ENCODE data around the gene CA10.
A peak's percentile ranks its signal among the peaks of the same experiment; 100 is the strongest.

The CA10 gene

DNA sequence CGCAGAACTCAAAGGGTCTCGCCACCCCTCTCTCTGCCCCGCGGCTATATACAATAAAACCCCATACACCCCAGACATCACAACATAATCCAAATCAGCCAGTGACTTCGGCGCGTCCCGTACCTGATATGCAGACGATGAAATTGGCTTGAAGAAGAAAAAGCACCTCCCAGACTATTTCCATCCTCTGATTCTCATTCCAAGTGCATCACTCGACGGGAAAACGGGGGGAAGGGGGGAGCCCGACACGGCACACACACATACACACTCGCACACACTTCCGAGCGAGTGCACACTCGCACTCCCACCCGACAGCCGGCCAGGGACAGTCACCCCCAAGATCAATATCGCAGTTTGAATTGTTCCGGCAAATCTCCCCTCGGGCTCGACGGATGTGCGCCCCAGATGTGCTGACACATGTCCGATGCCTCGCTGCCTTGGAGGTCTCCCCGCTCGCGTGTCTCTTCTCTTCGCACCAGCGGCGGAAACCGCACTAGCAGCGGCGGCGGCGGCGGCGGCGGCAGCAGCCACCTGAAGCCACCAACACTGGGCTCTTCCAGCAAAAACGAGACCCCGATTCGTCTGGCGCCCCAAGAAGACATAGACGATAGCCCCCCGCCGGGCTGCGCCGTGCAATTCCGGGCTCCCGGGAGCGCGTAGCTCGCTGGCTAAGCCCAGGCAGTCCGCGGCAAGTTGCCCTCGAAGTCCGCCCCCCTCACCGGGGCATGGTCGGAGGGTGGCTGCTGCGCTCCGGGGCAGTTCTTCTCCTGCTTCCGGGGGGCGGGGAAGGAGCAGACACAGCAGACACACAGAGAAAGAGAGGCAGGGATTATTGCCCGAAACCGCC, 688 bp downstream of the CA10 start:
- H3K36me3 ChIP-seq (ENCODE audit: control insufficient read depth in 1 of 2, insufficient read depth in 2 of 2, low read length in 2 of 2), result no peaks in the 10 kb centered on the region
- H3K4me3 ChIP-seq (ENCODE audit: low read depth in 1 of 2, low read length in 2 of 2), result peak overlapping the region in 1 of 2 donors; percentile 41
- peaks cover 24% of the 10 kb centered on the region for H3K27me3 ChIP-seq (ENCODE audit: low read depth, low read length)
- peaks cover 0 to 5% of the 10 kb centered on the region in 2 donors for H3K9me3 ChIP-seq (ENCODE audit: control insufficient read depth in 1 of 2, low read length in 2 of 2)
- H3K4me1 ChIP-seq (ENCODE audit: control insufficient read depth in 1 of 2, insufficient read depth in 2 of 2, low read length in 2 of 2), result peaks cover 0 to 18% of the 10 kb centered on the region in 2 donors
- H3K27ac ChIP-seq (ENCODE audit: low read length), result no peak overlapping the region

DNA sequence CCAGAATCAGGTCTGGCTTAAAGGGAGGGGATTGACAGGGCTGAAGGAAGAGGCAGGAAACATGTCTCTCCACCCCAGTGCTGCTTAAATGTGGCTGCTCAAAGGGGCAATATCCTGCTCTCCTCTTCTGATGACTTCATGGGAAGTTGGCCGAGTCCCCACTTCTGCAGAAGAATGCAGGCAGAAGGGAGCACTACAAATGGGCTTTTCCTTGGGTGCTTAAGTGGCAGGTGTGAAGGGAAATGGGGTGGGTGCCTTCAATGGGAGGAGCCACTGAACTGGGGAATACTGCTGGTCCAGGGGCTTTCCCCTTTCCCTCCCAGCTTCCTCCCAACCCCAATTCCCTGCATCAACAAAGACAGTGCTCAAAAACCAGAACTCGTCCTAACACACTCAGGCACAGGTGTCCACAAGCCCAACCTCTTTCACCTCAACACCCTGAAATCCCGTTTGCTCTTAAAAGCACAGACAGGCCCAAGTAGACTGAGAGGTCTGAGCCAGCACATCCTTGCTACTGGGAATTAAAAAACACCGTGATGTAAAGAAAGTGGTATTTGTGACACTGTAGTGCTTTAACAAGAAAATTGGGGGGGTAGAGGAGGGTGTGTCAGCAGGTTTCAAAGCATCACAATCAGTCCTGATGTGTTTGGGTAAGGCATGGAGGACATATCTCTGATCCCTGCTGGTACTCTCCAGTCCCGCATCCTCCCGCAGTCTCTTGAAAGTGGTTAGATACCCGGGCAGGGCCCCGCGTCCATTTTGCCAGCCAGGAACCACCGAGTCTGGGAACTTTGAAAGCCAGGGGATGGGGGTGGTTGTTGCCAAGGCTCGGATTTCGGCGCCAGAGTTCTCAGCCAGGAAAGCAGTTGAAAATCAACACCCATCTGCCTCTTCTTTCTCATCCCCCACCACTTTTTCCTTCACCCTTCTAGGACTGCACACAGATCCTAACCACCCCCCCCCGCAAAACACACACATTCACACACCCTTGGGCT, 1.6 kb downstream of the CA10 start:
- Histone ChIP-seq H3K27ac (ENCODE audit: low read length) (no peak overlapping the region), H3K4me3 (ENCODE audit: low read depth in 1 of 2, low read length in 2 of 2) (no peak overlapping the region), H3K9me3 (ENCODE audit: control insufficient read depth in 1 of 2, low read length in 2 of 2) (no peaks in the 10 kb centered on the region), H3K4me1 (ENCODE audit: control insufficient read depth in 1 of 2, insufficient read depth in 2 of 2, low read length in 2 of 2) (peaks cover 0 to 18% of the 10 kb centered on the region in 2 donors), H3K36me3 (ENCODE audit: control insufficient read depth in 1 of 2, insufficient read depth in 2 of 2, low read length in 2 of 2) (no peaks in the 10 kb centered on the region), H3K27me3 (ENCODE audit: low read depth, low read length) (peaks cover 24% of the 10 kb centered on the region)

DNA sequence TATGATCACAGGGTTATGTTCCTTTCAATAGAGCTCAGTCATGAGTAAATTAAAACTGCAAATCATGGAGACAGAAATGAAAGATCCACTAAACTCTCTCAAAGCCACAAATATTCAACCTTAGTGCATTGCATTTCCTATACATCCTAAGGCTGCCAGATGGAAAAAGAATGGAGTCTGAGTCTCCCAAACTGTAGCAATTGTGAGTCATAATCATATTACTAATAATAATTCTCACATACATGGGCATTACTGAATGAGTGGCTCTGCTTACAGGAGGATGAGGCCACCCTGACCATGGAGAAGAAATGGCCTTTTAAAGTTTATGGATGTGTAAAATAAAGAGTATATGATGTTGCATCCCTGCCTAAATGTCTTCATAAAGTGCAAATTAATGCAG, 3.2 kb downstream of the CA10 start:
- Histone ChIP-seq H3K27me3 (ENCODE audit: low read depth, low read length) (peaks cover 24% of the 10 kb centered on the region), H3K36me3 (ENCODE audit: control insufficient read depth in 1 of 2, insufficient read depth in 2 of 2, low read length in 2 of 2) (no peaks in the 10 kb centered on the region), H3K4me3 (ENCODE audit: low read depth in 1 of 2, low read length in 2 of 2) (no peak overlapping the region), H3K9me3 (ENCODE audit: control insufficient read depth in 1 of 2, low read length in 2 of 2) (no peaks in the 10 kb centered on the region), H3K27ac (ENCODE audit: low read length) (no peak overlapping the region), H3K4me1 (ENCODE audit: control insufficient read depth in 1 of 2, insufficient read depth in 2 of 2, low read length in 2 of 2) (peaks cover 0 to 18% of the 10 kb centered on the region in 2 donors)

DNA sequence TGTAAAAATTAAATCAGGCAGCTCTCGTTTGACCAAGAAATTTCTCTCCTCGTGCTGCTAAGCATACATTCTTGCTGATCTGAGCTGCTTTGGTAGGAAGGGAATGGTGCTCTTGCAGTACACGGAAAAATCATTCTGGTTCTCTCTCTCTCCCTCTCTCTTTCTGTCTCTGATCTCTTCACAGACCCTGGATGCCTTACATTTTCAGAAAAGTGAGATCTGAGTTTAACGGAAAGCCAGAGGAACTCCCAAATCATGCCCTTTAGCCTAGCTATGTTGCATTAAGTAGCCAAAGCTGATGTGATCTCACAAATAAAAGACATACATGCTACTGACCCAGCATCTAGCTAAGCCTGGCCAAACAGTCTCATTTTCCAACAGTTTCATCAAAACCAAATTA, 4.0 kb downstream of the CA10 start:
- H3K27ac ChIP-seq (ENCODE audit: low read length), result no peak overlapping the region
- H3K36me3 ChIP-seq (ENCODE audit: control insufficient read depth in 1 of 2, insufficient read depth in 2 of 2, low read length in 2 of 2), result no peaks in the 10 kb centered on the region
- H3K4me1 ChIP-seq (ENCODE audit: control insufficient read depth in 1 of 2, insufficient read depth in 2 of 2, low read length in 2 of 2), result peaks cover 0 to 17% of the 10 kb centered on the region in 2 donors
- H3K9me3 ChIP-seq (ENCODE audit: control insufficient read depth in 1 of 2, low read length in 2 of 2), result no peaks in the 10 kb centered on the region
- peaks cover 20% of the 10 kb centered on the region for H3K27me3 ChIP-seq (ENCODE audit: low read depth, low read length)
- no peak overlapping the region for H3K4me3 ChIP-seq (ENCODE audit: low read depth in 1 of 2, low read length in 2 of 2)

DNA sequence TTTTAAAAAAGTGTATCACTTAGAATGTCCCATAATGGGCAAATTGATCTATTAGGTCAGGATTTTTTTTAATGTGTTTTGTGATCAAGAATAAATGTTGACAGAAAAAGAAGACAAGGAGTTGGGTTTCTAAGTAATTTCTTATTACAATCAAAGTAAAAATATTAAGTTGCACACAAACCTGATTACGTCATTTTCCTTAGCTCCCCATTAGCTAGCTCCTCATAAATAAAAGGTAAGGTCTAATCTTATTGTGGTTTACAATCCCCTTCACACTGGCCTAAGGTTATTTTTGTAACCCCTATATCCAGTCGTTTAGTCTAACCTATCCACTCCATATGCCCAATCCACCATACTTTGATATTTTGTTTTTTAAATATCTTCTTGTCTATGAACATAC, 7.6 kb downstream of the CA10 start:
- no peak overlapping the region for H3K4me3 ChIP-seq (ENCODE audit: low read depth in 1 of 2, low read length in 2 of 2)
- no peaks in the 10 kb centered on the region for H3K36me3 ChIP-seq (ENCODE audit: control insufficient read depth in 1 of 2, insufficient read depth in 2 of 2, low read length in 2 of 2)
- H3K27ac ChIP-seq (ENCODE audit: low read length), result no peak overlapping the region
- H3K9me3 ChIP-seq (ENCODE audit: control insufficient read depth in 1 of 2, low read length in 2 of 2), result no peaks in the 10 kb centered on the region
- no peaks in the 10 kb centered on the region for H3K27me3 ChIP-seq (ENCODE audit: low read depth, low read length)
- no peaks in the 10 kb centered on the region for H3K4me1 ChIP-seq (ENCODE audit: control insufficient read depth in 1 of 2, insufficient read depth in 2 of 2, low read length in 2 of 2)

DNA sequence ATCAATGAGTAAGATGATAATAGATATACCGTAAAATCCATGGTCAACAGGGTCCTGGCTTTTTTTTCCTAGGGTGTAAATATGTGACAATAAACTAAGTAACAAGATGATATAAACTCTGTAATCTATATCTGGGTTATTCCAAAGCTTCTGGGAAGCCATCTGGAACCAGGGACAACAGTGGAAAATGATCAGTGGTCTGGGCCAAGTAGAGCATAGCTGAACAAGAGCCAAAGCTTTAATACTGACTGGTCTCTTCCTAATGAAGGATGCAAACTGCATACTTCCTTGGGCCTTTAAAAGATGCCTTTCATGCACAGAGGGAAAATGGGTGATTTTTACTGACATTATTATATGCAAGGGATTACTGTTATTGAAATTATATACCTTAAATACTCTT, 8.9 kb downstream of the CA10 start:
- H3K4me3 ChIP-seq (ENCODE audit: low read depth in 1 of 2, low read length in 2 of 2), result no peak overlapping the region
- no peaks in the 10 kb centered on the region for H3K4me1 ChIP-seq (ENCODE audit: control insufficient read depth in 1 of 2, insufficient read depth in 2 of 2, low read length in 2 of 2)
- no peaks in the 10 kb centered on the region for H3K27me3 ChIP-seq (ENCODE audit: low read depth, low read length)
- no peaks in the 10 kb centered on the region for H3K9me3 ChIP-seq (ENCODE audit: control insufficient read depth in 1 of 2, low read length in 2 of 2)
- H3K36me3 ChIP-seq (ENCODE audit: control insufficient read depth in 1 of 2, insufficient read depth in 2 of 2, low read length in 2 of 2), result no peaks in the 10 kb centered on the region
- no peak overlapping the region for H3K27ac ChIP-seq (ENCODE audit: low read length)

DNA sequence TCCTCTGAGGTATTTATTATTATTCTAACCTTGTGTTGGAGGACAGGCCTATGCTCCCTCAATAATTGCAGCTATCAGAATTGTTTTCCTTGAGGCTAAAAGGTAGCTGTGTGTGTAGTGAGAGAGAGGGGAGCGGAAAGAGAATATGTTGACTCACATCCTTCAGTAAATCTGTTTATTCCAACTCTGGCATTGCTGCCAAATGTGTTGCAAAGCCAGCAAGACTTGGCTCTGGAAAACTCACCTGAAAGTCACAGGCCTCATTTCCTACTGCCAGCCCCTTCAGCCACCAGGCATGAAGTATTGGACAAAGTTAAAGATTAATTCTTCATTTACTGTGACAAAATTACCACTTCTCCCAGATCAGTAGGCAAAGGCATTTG, 9.6 kb downstream of the CA10 start:
- no peak overlapping the region for H3K4me3 ChIP-seq (ENCODE audit: low read depth in 1 of 2, low read length in 2 of 2)
- no peaks in the 10 kb centered on the region for H3K9me3 ChIP-seq (ENCODE audit: control insufficient read depth in 1 of 2, low read length in 2 of 2)
- H3K27ac ChIP-seq (ENCODE audit: low read length), result no peak overlapping the region
- no peaks in the 10 kb centered on the region for H3K4me1 ChIP-seq (ENCODE audit: control insufficient read depth in 1 of 2, insufficient read depth in 2 of 2, low read length in 2 of 2)
- H3K27me3 ChIP-seq (ENCODE audit: low read depth, low read length), result no peaks in the 10 kb centered on the region
- no peaks in the 10 kb centered on the region for H3K36me3 ChIP-seq (ENCODE audit: control insufficient read depth in 1 of 2, insufficient read depth in 2 of 2, low read length in 2 of 2)

DNA sequence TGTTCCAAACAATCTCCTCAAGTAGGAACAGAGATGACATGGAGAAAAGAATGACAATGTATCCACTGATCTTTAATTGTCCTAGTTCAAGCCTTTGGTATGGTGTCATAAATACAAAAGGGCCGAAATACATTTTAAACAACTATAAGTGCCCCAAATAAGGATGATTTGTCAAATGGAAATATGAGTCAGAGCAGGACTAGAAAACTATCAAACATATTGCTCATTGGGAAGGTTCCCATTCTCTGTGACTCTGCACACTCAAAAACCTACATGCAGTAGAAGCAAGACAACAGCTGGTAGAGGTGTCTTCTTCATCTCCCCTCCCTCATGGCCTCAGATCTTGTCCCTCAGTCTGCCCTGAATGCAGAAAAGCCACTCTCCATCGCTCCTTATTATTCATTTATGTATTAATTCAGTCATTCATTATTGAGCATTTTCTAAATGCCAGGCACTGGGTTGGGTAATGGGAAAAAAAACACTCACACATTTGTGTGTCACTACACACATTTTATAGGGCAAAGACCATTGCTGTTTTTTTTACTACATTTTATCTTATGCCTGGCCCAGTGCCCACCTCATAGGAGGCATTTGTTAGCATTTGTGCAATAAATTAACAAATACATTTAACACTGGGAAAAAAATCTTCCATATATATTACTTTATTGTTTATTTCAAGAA, 10.1 kb downstream of the CA10 start:
- H3K27me3 ChIP-seq (ENCODE audit: low read depth, low read length), result no peaks in the 10 kb centered on the region
- no peaks in the 10 kb centered on the region for H3K4me1 ChIP-seq (ENCODE audit: control insufficient read depth in 1 of 2, insufficient read depth in 2 of 2, low read length in 2 of 2)
- no peaks in the 10 kb centered on the region for H3K9me3 ChIP-seq (ENCODE audit: control insufficient read depth in 1 of 2, low read length in 2 of 2)
- no peak overlapping the region for H3K27ac ChIP-seq (ENCODE audit: low read length)
- no peak overlapping the region for H3K4me3 ChIP-seq (ENCODE audit: low read depth in 1 of 2, low read length in 2 of 2)
- H3K36me3 ChIP-seq (ENCODE audit: control insufficient read depth in 1 of 2, insufficient read depth in 2 of 2, low read length in 2 of 2), result no peaks in the 10 kb centered on the region

DNA sequence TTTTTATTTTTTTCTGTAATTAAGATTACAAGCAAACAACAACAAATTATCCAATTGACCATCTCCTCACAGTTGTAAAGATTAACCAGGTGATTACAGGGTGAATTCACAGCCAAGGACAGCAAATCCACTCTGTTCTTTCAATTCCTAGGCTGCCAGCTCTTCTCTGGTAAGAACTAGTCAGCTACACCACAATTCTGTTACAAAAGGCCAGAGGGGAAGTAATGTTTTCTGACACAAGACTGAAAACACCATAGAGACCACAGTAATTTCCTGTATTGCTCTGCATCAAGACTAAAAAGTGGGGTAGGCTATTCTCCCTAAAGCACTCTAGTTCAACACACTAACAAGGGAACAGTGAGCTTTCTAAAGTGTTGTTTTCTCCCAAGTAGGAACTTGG, 10.6 kb downstream of the CA10 start:
- Histone ChIP-seq H3K27ac (ENCODE audit: low read length) (no peak overlapping the region), H3K27me3 (ENCODE audit: low read depth, low read length) (no peaks in the 10 kb centered on the region)

DNA sequence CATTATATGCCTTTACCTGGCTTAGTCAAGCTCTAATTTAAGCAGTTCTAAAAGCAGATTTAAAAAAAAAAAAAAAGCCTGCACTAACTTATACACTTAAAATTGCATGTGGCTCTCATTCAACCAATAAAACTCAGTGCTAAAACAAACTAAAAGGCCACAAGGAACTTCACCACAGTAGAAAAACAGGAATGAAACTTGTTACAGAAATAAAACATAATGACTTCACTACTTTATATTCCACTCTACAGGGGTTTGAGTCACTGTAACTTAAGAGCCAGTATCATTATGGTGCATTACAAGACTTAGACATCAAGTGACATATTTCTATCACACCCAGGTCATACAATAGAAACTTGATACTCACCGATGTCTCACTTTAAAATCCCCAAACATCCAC, 11.1 kb downstream of the CA10 start:
- Histone ChIP-seq H3K4me3 (ENCODE audit: low read depth in 1 of 2, low read length in 2 of 2) (no peak overlapping the region), H3K27ac (ENCODE audit: low read length) (no peak overlapping the region), H3K27me3 (ENCODE audit: low read depth, low read length) (no peaks in the 10 kb centered on the region), H3K4me1 (ENCODE audit: control insufficient read depth in 1 of 2, insufficient read depth in 2 of 2, low read length in 2 of 2) (no peaks in the 10 kb centered on the region), H3K9me3 (ENCODE audit: control insufficient read depth in 1 of 2, low read length in 2 of 2) (no peaks in the 10 kb centered on the region), H3K36me3 (ENCODE audit: control insufficient read depth in 1 of 2, insufficient read depth in 2 of 2, low read length in 2 of 2) (no peaks in the 10 kb centered on the region)

More for the DNA sequence above, 10.6 kb downstream of the CA10 start:
- no peaks in the 10 kb centered on the region for H3K36me3 ChIP-seq (ENCODE audit: control insufficient read depth in 1 of 2, insufficient read depth in 2 of 2, low read length in 2 of 2)
- H3K4me1 ChIP-seq (ENCODE audit: control insufficient read depth in 1 of 2, insufficient read depth in 2 of 2, low read length in 2 of 2), result no peaks in the 10 kb centered on the region
- no peaks in the 10 kb centered on the region for H3K9me3 ChIP-seq (ENCODE audit: control insufficient read depth in 1 of 2, low read length in 2 of 2)
- H3K4me3 ChIP-seq (ENCODE audit: low read depth in 1 of 2, low read length in 2 of 2), result no peak overlapping the region

DNA sequence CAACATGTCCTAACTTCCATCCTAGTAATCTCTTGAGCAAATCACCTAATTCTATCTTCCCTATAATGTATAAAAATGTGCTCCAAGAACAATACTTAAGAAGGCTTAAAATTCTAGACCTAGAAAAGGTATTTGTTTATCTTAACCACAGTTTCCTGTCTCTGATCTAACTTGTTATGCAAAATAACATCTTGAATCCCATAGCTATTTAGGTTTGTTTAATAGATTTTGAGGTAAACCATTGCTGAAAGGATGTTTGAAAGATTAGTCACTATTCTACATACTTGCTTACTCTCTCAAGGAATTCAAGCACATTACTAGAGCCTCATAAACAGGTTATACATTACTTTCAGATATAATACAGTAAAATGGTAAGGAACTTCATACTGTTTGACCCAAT, 13.0 kb downstream of the CA10 start:
- Histone ChIP-seq H3K4me3 (ENCODE audit: low read depth in 1 of 2, low read length in 2 of 2) (no peak overlapping the region), H3K27ac (ENCODE audit: low read length) (no peak overlapping the region), H3K4me1 (ENCODE audit: control insufficient read depth in 1 of 2, insufficient read depth in 2 of 2, low read length in 2 of 2) (no peaks in the 10 kb centered on the region), H3K36me3 (ENCODE audit: control insufficient read depth in 1 of 2, insufficient read depth in 2 of 2, low read length in 2 of 2) (no peaks in the 10 kb centered on the region), H3K27me3 (ENCODE audit: low read depth, low read length) (no peaks in the 10 kb centered on the region), H3K9me3 (ENCODE audit: control insufficient read depth in 1 of 2, low read length in 2 of 2) (no peaks in the 10 kb centered on the region)
